ENCODE data around the gene STAB1.

Gene STAB1

DNA sequence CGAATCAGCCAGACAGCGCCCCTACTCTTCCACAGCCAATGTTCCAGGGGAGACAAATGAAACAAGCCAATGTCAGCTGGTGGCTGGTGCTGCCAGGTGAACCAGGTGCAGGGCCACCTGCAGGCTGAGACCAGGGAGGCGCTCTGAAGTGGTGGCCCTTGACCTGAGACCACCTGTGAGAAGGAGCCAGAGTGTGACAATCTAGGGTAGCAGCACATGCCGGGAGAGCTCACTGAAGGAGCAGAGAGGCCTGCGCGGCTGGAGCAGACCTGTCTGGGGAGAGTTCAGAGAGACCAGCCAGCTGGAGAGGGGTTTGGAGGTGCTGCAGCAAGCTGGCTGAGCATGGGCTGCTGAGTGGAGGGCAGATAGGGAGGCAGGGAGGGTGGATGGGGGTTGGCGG, 693 bp upstream of the STAB1 start:
- Histone ChIP-seq H3K4me3 (ENCODE audit: low read depth, low read length) (no peak overlapping the region), H3K79me2 (no peaks in the 10 kb centered on the region), H3K9ac (no peak overlapping the region), H2AFZ (no peak overlapping the region), H3K4me2 (ENCODE audit: low read length) (no peak overlapping the region), H3K9me3 (ENCODE audit: control insufficient read depth, low read length) (no peaks in the 10 kb centered on the region), H3K4me1 (peaks cover 10% of the 10 kb centered on the region), H3K27me3 (ENCODE audit: control insufficient read depth, insufficient read depth, low read length) (no peaks in the 10 kb centered on the region), H3K27ac (no peak overlapping the region), H3K36me3 (ENCODE audit: control insufficient read depth, insufficient read depth, low read length) (no peaks in the 10 kb centered on the region)
- TF ChIP-seq, protein P1, sequence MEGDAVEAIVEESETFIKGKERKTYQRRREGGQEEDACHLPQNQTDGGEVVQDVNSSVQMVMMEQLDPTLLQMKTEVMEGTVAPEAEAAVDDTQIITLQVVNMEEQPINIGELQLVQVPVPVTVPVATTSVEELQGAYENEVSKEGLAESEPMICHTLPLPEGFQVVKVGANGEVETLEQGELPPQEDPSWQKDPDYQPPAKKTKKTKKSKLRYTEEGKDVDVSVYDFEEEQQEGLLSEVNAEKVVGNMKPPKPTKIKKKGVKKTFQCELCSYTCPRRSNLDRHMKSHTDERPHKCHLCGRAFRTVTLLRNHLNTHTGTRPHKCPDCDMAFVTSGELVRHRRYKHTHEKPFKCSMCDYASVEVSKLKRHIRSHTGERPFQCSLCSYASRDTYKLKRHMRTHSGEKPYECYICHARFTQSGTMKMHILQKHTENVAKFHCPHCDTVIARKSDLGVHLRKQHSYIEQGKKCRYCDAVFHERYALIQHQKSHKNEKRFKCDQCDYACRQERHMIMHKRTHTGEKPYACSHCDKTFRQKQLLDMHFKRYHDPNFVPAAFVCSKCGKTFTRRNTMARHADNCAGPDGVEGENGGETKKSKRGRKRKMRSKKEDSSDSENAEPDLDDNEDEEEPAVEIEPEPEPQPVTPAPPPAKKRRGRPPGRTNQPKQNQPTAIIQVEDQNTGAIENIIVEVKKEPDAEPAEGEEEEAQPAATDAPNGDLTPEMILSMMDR (IDR thresholded peaks at IDR 0.05) = no peak

DNA sequence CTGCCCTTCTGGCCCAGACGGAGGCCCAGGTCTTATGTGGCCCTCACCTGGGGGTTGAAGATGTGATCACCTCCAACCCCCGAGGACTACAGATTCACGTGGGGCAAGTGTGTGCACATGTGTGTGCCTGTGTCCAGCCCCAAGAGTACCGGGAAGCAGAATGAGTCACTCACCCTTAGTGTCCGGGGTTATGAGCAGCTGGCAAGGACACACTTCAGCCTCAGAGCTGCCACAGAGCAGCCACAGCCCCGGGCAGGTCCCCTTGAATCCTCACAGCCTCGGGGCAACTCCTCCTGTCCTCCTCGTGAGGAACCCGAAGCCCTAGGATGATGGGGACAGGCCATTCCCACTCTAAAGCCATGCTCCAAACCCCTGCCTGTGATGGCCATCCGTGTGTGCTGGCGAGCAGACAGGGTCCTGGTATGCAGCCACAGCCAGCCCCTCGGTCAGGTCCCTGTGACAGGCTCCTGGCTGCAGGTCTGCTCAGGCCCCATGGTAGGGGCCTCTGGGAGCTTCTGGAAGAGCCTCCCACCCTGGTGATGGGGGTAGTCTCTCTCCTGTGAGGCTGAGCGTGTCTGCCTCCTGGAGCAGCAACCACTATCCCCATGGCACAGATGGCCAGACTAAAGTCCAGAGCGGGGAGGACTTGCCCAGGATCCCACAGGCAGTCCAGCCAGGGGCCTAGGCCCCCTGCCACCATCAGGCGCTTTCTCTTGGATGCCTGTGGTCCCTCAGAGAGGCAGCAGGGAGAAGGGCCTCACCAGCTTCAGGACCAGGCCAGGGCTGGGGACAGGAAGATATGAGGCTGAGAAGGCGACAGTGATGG, 852 bp downstream of the STAB1 start:
- no peaks in the 10 kb centered on the region for H3K27me3 ChIP-seq (ENCODE audit: control insufficient read depth, insufficient read depth, low read length)
- no peak overlapping the region for H3K4me3 ChIP-seq (ENCODE audit: low read depth, low read length)
- H3K4me1 ChIP-seq = peaks cover 6% of the 10 kb centered on the region
- H3K9ac ChIP-seq = no peak overlapping the region
- H3K27ac ChIP-seq = no peak overlapping the region
- TF ChIP-seq, protein P1 (IDR thresholded peaks at IDR 0.05) = no peak
- no peak overlapping the region for H3K4me2 ChIP-seq (ENCODE audit: low read length)
- no peaks in the 10 kb centered on the region for H3K79me2 ChIP-seq
- H3K9me3 ChIP-seq (ENCODE audit: control insufficient read depth, low read length) = no peaks in the 10 kb centered on the region
- H3K36me3 ChIP-seq (ENCODE audit: control insufficient read depth, insufficient read depth, low read length) = no peaks in the 10 kb centered on the region
- no peak overlapping the region for H2AFZ ChIP-seq

DNA sequence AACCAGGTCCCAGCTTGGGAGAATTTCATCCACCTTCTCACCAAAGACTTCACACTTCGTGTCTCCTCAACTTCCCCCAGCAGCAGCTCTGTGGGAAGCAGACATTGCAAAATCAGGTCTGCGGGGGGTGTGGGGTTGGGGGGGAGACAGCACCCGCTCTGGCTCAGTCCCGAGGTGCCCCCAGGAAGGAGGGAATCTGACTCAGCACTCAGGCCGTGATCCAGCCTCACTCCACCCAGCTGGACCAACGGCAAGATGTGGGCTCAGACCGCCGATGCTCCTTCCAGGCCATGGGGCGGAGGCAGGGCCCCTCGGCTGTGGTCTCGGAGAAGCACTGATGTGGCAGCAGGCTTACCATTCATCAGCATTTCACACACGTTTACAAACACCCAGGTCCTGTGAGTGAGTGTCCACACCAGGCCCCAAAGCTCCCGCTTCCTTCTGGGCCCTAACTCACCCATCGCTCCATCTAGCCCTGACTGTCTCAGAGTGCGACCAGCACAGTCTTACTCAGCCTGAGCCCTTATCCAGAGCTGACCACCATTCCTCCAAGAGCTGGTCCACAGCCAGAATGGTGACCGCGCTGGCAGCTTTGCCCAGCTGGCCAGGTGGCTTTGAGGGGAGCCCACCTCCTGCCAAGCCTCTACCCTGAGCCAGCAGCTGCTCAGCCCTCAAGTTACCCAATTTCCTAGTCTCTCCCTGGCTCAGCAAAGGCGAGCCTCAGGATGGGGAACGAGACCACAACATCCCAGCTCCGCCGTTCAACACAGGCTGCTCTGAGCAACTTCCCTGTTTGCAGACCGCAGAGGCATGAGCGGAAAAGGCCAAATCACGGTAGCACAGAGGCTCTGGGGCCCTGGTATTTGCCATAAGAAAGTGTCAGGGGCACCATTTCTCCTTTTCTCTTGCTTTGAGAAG, 3.3 kb downstream of the STAB1 start:
- H3K4me3 ChIP-seq (ENCODE audit: low read depth, low read length) = no peak overlapping the region
- no peak overlapping the region for H3K27ac ChIP-seq
- TF ChIP-seq, protein P1 (IDR thresholded peaks at IDR 0.05) = no peak
- H3K9me3 ChIP-seq (ENCODE audit: control insufficient read depth, low read length) = no peaks in the 10 kb centered on the region
- H3K4me2 ChIP-seq (ENCODE audit: low read length) = no peak overlapping the region
- H2AFZ ChIP-seq = no peak overlapping the region
- no peak overlapping the region for H3K9ac ChIP-seq
- H3K4me1 ChIP-seq = no peaks in the 10 kb centered on the region
- H3K27me3 ChIP-seq (ENCODE audit: control insufficient read depth, insufficient read depth, low read length) = no peaks in the 10 kb centered on the region
- no peaks in the 10 kb centered on the region for H3K79me2 ChIP-seq
- no peaks in the 10 kb centered on the region for H3K36me3 ChIP-seq (ENCODE audit: control insufficient read depth, insufficient read depth, low read length)

DNA sequence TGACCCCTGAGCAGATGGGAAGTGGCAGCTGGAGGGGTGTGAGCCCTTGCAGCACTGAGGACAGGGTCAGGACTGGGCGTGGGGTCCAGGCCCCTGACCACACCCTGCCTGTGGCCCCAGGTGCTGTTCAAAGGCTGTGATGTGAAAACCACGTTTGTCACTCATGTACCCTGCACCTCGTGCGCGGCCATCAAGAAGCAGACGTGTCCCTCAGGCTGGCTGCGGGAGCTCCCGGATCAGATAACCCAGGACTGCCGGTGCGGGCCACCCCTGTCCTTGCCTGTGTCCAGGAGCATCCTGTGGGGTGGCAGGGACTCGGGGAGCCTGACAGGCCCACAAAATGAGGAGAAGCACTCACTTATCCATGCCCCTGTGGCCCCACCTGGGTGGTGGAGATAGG, 5.9 kb downstream of the STAB1 start:
- no peaks in the 10 kb centered on the region for H3K4me1 ChIP-seq
- H3K9ac ChIP-seq = no peak overlapping the region
- H3K9me3 ChIP-seq (ENCODE audit: control insufficient read depth, low read length) = no peaks in the 10 kb centered on the region
- H3K4me3 ChIP-seq (ENCODE audit: low read depth, low read length) = no peak overlapping the region
- H3K36me3 ChIP-seq (ENCODE audit: control insufficient read depth, insufficient read depth, low read length) = no peaks in the 10 kb centered on the region
- TF ChIP-seq, protein P1 (IDR thresholded peaks at IDR 0.05) = no peak
- H3K4me2 ChIP-seq (ENCODE audit: low read length) = no peak overlapping the region
- H3K27me3 ChIP-seq (ENCODE audit: control insufficient read depth, insufficient read depth, low read length) = no peaks in the 10 kb centered on the region
- H3K79me2 ChIP-seq = no peaks in the 10 kb centered on the region
- H3K27ac ChIP-seq = no peak overlapping the region
- no peak overlapping the region for H2AFZ ChIP-seq

All from parathyroid adenoma (tissue), 2 donors.